Fibroblast of lung (primary cell): ENCODE data around the gene AGPAT1.

Experiments
- EZH2 ChIP-seq: IDR thresholded peaks from 2 replicates; pipeline ENCODE4 v1.5.1; 2012; ENCODE audit warnings: low read length, control low read depth, mild to moderate bottlenecking; ENCODE audit errors: missing control alignments
- TF ChIP-seq, protein P1 (sequence below), 2 donors: IDR thresholded peaks in 1 of 2; conservative IDR thresholded peaks in 1 of 2; 1 replicate in 1 of 2; 2 replicates in 1 of 2; pipeline ENCODE4 v1.5.1; 2011 to 2012; ENCODE audit warnings: low read length in 2 of 2, control low read depth in 1 of 2, inconsistent platforms in 1 of 2, low read depth in 1 of 2, mild to moderate bottlenecking in 1 of 2

DNA sequence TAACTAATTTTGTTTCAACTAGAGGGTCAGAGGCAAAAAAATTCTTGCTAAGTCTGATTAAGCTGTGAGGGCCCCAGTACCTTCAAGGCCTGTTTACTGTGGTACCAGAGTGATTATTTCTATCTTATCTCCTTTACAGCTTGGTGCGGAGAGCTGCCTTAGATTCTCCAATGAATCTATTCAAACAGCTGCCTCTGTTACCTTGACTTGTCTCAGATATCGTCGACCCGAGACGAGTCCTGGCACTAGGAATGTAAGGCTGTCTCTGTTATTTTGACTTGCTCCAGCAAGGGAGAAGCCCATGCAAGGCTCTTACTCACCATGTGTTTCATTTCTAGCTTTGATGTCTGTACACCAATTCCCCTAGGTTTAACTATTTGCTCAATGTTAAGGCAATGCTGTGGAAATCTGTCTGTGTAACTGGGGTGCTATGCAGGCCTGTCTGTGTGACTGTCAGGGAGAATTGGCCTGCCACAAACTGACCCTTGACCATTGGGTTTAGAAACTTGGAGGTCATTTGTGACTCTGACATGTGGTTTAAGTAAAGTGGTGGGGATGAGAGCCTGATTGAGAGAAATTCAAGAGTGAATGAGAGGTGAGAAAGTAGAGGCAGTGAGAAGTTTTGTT lies 35.4 kb downstream of the AGPAT1 start:
- TF ChIP-seq EZH2 = no peak
- TF ChIP-seq, protein P1, sequence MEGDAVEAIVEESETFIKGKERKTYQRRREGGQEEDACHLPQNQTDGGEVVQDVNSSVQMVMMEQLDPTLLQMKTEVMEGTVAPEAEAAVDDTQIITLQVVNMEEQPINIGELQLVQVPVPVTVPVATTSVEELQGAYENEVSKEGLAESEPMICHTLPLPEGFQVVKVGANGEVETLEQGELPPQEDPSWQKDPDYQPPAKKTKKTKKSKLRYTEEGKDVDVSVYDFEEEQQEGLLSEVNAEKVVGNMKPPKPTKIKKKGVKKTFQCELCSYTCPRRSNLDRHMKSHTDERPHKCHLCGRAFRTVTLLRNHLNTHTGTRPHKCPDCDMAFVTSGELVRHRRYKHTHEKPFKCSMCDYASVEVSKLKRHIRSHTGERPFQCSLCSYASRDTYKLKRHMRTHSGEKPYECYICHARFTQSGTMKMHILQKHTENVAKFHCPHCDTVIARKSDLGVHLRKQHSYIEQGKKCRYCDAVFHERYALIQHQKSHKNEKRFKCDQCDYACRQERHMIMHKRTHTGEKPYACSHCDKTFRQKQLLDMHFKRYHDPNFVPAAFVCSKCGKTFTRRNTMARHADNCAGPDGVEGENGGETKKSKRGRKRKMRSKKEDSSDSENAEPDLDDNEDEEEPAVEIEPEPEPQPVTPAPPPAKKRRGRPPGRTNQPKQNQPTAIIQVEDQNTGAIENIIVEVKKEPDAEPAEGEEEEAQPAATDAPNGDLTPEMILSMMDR (conservative IDR thresholded peaks at IDR 0.05 in 1 of 2, IDR thresholded peaks at IDR 0.05 in 1 of 2; ENCODE audit: low read depth in 1 of 2, low read length in 2 of 2) = no peak
